Activated CD4-positive, alpha-beta T cell treated with anti-CD3 and anti-CD28 coated beads, Interleukin-2, amount 50 U/mL, for 24 hours (primary cell): Measurements from ENCODE around the gene GDI1.

Source experiments
- DNase-seq, 2 donors: peaks; one replicate each; pipeline ENCODE4 v3.0.0-alpha.2; 2020; ENCODE audit warnings: low read depth in 1 of 2, low spot score in 1 of 2

GDI1 gene

GRCh38 chrX:154459832-154460231, 22.9 kb downstream of the GDI1 start:
- no peak for DNase-seq

- no peak for DNase-seq
Measured at GRCh38 chrX:154460326-154460725, 23.4 kb downstream of the GDI1 start.

- no peak for DNase-seq
Measured at GRCh38 chrX:154462396-154462795, 25.4 kb downstream of the GDI1 start.

- no peak for DNase-seq
Measured at GRCh38 chrX:154463611-154464220, 26.8 kb downstream of the GDI1 start.

- DNase-seq, result no peak
Measured at GRCh38 chrX:154464806-154465365, 27.9 kb downstream of the GDI1 start.

GRCh38 chrX:154465601-154466000, 28.6 kb downstream of the GDI1 start:
- no peak for DNase-seq

- DNase-seq, result no peak
Measured at GRCh38 chrX:154466036-154466435, 29.1 kb downstream of the GDI1 start.

GRCh38 chrX:154466907-154467306, 30.0 kb downstream of the GDI1 start:
- no peak for DNase-seq

- no peak for DNase-seq
Measured at GRCh38 chrX:154467556-154467955, 30.6 kb downstream of the GDI1 start.

- no peak for DNase-seq
Measured at GRCh38 chrX:154468217-154468616, 31.3 kb downstream of the GDI1 start.

GRCh38 chrX:154469114-154469513, 32.2 kb downstream of the GDI1 start:
- DNase-seq, result no peak

GRCh38 chrX:154469880-154470279, 32.9 kb downstream of the GDI1 start:
- DNase-seq, result no peak

- DNase-seq, result no peak
Measured at GRCh38 chrX:154470434-154470833, 33.5 kb downstream of the GDI1 start.

- DNase-seq, result no peak
Measured at GRCh38 chrX:154470914-154471568, 34.1 kb downstream of the GDI1 start.

- no peak for DNase-seq
Measured at GRCh38 chrX:154471839-154472684, 35.1 kb downstream of the GDI1 start.

- DNase-seq, result no peak
Measured at GRCh38 chrX:154472685-154473632, 36.0 kb downstream of the GDI1 start.

- DNase-seq, result no peak
Measured at GRCh38 chrX:154473683-154474082, 36.7 kb downstream of the GDI1 start.

- no peak for DNase-seq
Measured at GRCh38 chrX:154476821-154477220, 39.9 kb downstream of the GDI1 start.

- DNase-seq, result no peak
Measured at GRCh38 chrX:154477891-154478477, 41.0 kb downstream of the GDI1 start.
